Measurements from ENCODE around the gene PCDHGA2.
"Not testable (repeated sequence)": the region's sequence is repeated elsewhere in the genome, so short reads cannot be mapped to it uniquely, and the experiment has no call there.

PCDHGA2 gene

DNA sequence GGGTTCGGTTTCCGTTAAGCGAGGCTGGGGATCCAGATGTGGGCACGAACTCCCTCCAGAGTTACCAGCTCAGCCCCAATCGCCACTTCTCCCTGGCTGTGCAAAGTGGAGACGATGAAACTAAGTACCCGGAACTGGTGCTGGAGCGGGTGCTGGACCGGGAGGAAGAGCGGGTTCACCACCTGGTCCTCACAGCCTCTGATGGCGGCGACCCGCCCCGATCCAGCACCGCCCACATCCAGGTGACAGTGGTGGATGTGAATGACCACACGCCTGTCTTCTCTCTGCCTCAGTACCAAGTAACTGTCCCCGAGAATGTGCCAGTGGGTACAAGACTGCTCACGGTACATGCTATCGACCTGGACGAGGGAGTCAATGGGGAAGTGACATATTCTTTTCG is 44.8 kb downstream of the PCDHGA2 start:
- DNase-seq: no peak

DNA sequence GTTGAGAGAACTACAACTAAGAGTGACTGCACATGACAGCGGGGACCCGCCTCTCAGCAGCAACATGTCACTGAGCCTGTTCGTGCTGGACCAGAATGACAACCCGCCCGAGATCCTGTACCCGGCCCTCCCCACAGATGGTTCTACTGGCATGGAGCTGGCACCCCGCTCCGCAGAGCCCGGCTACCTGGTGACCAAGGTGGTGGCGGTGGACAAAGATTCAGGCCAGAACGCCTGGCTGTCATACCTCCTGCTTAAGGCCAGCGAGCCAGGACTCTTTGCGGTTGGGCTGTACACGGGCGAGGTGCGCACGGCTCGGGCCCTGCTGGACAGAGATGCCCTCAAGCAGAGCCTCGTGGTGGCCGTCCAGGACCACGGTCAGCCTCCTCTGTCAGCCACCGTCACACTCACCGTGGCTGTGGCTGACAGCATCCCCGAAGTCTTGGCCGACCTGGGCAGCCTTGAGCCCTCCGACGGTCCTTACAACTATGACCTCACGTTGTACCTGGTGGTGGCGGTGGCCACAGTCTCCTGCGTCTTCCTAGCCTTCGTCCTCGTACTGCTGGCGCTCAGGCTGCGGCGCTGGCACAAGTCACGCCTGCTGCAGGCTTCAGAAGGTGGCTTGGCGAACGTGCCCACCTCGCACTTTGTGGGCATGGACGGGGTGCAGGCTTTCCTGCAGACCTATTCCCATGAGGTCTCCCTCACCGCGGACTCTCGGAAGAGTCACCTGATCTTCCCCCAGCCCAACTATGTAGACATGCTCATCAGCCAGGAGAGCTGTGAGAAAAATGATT is 46.1 kb downstream of the PCDHGA2 start:
- DNase-seq: no peak

DNA sequence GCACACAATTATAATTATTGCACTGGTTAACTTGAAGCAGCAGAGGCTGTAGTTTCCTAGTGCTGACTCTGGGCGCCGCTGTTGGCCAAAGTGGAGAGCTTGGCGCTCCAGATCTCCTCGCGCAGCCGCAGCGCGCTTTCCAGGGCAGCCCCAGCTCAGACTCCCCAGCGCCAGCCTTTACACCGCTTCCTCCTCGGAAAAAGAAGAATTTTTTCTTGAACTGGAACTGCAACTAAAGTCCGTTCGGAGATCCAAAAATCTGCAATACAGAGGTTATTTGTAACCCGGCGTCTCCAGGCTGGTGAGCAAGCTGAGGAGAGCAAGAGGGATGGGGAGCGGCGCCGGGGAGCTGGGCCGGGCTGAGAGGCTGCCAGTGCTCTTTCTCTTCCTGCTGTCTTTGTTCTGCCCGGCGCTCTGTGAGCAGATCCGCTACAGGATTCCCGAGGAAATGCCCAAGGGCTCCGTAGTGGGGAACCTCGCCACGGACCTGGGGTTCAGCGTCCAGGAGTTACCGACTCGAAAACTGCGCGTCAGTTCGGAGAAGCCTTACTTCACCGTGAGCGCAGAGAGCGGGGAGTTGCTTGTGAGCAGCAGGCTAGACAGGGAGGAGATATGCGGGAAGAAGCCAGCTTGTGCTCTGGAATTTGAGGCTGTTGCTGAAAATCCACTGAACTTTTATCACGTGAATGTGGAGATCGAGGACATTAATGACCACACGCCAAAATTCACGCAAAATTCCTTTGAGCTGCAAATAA is 49.2 kb downstream of the PCDHGA2 start, which contains the start of gene PCDHGB4:
Gene PCDHGB4 (plus strand): TSS at position 142 of the 755 bp plus-strand sequence. CDS start 187 bp downstream, at position 329.
- not testable (repeated sequence) for DNase-seq

DNA sequence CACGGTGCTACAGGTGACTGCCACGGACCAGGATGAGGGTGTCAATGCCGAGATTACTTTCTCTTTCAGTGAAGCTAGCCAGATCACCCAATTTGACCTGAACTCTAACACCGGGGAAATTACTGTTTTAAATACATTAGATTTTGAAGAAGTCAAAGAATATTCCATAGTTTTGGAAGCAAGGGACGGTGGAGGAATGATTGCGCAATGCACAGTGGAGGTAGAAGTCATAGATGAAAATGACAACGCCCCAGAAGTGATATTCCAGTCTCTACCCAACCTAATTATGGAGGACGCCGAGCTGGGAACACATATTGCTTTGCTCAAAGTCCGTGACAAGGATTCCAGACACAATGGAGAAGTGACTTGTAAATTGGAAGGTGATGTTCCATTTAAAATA is 50.1 kb downstream of the PCDHGA2 start:
- no peak for DNase-seq

DNA sequence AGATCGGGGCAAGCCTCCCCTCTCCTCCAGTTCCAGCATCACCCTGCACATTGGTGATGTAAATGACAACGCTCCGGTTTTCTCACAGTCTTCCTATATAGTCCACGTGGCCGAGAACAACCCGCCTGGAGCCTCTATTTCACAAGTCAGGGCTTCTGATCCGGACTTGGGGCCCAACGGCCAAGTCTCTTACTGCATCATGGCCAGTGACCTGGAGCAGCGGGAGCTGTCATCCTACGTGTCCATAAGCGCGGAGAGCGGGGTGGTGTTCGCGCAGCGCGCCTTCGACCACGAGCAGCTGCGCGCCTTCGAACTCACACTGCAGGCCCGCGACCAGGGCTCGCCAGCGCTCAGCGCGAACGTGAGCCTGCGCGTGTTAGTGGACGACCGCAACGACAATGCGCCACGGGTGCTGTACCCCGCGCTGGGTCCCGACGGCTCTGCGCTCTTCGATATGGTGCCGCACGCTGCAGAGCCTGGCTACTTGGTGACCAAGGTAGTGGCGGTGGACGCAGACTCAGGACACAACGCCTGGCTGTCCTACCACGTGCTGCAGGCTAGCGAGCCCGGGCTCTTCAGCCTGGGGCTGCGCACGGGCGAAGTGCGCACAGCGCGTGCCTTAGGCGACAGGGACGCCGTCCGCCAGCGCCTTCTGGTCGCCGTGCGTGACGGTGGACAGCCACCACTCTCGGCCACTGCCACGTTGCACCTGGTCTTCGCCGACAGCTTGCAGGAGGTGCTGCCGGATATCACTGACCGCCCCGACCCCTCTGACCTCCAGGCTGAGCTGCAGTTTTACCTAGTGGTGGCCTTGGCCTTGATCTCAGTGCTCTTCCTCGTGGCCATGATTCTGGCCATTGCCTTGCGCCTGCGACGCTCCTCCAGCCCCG is 50.8 kb downstream of the PCDHGA2 start:
- DNase-seq: no peak

DNA sequence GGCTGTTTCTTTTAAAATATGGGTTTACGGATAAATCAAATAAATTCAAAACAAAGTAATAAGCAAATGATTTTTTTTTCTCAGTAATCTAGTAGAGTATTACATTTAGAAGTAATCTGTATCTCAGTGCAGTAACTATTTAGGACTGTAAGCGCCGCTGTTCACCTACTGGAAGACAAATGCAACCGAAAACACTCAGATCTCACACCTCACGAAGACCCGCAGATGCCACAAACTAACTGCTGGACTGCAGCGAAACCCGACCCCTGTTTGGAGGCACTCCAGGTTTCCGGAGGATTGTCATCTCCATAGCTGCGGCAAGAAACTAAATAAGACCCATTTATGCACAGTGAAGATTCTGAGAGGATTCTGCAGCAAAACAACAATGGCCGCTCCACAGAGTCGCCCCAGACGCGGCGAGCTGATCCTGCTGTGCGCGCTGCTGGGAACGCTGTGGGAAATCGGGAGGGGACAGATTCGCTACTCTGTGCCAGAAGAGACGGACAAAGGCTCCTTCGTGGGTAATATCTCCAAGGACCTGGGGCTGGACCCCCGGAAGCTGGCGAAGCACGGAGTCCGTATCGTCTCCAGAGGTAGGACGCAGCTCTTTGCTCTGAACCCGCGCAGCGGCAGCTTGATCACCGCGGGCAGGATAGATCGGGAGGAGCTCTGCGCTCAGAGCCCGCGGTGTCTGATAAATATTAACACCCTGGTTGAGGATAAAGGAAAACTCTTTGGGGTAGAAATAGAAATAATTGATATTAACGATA is 54.1 kb downstream of the PCDHGA2 start, which contains the start of gene PCDHGA8:
Gene PCDHGA8 (plus strand): TSS at position 205 of the 770 bp plus-strand sequence. CDS start 181 bp downstream, at position 386.
- no peak for DNase-seq

Measured in effector CD8-positive, alpha-beta T cell (primary cell).